OCI-LY3 (cell line): Measurements from ENCODE around the gene HLF.

Experiments used
- H2AFZ ChIP-seq: fragments of 200-600, 300-600 bp; shearing (Covaris generic); 2 replicates; pipeline ENCODE4 v1.6.0; 2014; ENCODE audit warnings: antibody characterized with exemption, low read depth, low read length
- H3K27ac ChIP-seq: fragments of 200-600, 300-600 bp; sonication (generic); 2 replicates; pipeline ENCODE4 v1.5.1; 2014; ENCODE audit warnings: mild to moderate bottlenecking, low read length, moderate library complexity, mixed read lengths
- H3K27me3 ChIP-seq: fragments of 200-600, 300-600 bp; sonication (generic); 2 replicates; pipeline ENCODE4 v1.6.1; 2014; ENCODE audit warnings: low read depth, low read length, mixed read lengths
- H3K36me3 ChIP-seq: fragments of 200-600, 300-600 bp; sonication (generic); replicated peaks from 2 replicates; pipeline ENCODE3; 2014; ENCODE audit warnings: low read depth, low read length, mixed read lengths
- H3K4me1 ChIP-seq: fragments of 300-600, 200-600 bp; sonication (generic); 2 replicates; pipeline ENCODE4 v1.6.1; 2014; ENCODE audit warnings: low read length, mixed read lengths
- H3K4me2 ChIP-seq: fragments of 200-600, 300-600 bp; sonication (generic); 2 replicates; pipeline ENCODE4 v1.6.1; 2014; ENCODE audit warnings: low read length, mixed read lengths
- H3K4me3 ChIP-seq: fragments of 300-600, 200-600 bp; sonication (generic); 2 replicates; pipeline ENCODE4 v1.5.1; 2014; ENCODE audit warnings: antibody characterized with exemption, mild to moderate bottlenecking, low read length, moderate library complexity
- H3K79me2 ChIP-seq: fragments of 300-600, 200-600 bp; shearing (Covaris generic); 2 replicates; pipeline ENCODE4 v1.6.1; 2014; ENCODE audit warnings: mild to moderate bottlenecking, low read length, mixed read lengths
- H3K9ac ChIP-seq: fragments of 300-600, 200-600 bp; shearing (Covaris generic); 2 replicates; pipeline ENCODE4 v1.6.0; 2014; ENCODE audit warnings: mild to moderate bottlenecking, low read length, moderate library complexity
- H3K9me3 ChIP-seq: fragments of 200-600, 300-600 bp; shearing (Covaris generic); 2 replicates; pipeline ENCODE4 v1.6.1; 2014; ENCODE audit warnings: low read length, mixed read lengths; ENCODE audit not compliant: insufficient read depth
- H4K20me1 ChIP-seq: fragments of 200-600, 300-600 bp; sonication (generic); 2 replicates; pipeline ENCODE4 v1.6.1; 2016; ENCODE audit warnings: low read length, mixed read lengths; ENCODE audit not compliant: insufficient read depth
- EZH2phosphoT487 ChIP-seq: fragments of 200-600 bp; shearing (Covaris generic); IDR thresholded peaks from 2 replicates; pipeline ENCODE4 v1.6.1; 2018; ENCODE audit warnings: antibody characterized with exemption, mixed run types, low read depth
- TF ChIP-seq, protein P1 (sequence below): fragments of 200-600, 300-600 bp; sonication (generic); IDR thresholded peaks from 2 replicates; pipeline ENCODE4 v1.5.1; 2014; ENCODE audit warnings: antibody characterized with exemption, low read length, low read depth

Gene HLF

DNA sequence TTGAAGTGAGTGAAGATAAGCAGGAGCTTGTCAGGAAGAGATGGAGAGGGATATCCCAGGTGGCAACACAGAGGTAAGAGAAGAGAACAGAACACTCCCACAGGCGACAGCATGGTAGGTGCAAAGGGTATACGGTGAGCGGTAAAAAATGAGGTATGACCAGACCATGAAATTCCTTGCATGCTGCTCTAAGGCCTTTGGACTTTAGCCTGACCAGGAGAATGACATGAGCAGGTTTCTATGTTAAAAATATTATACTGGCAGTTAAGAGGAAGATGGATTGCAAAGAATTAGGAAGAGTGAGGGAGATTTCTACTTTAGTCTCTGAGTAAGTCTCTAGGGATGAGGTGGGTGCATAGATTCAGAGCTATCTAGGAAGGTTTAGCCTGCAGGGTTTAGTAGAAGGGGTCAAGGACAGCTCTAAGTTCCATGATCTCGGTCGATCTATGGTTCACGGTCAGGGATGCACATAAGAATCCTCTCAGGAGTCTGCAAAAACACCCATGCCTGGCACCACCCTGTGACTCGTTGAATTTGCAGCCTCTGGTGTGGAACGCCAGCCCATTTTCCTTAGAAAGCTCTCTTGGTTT, 65.7 kb downstream of the HLF start:
- Histone ChIP-seq H3K36me3 (no peaks in the 10 kb centered on the region), H3K4me1 (no peaks in the 10 kb centered on the region), H3K79me2 (no peaks in the 10 kb centered on the region), H3K9me3 (no peaks in the 10 kb centered on the region), H3K4me3 (no peak overlapping the region), H2AFZ (no peak overlapping the region), H3K9ac (no peak overlapping the region), H3K27me3 (no peaks in the 10 kb centered on the region), H3K4me2 (no peak overlapping the region), H4K20me1 (no peaks in the 10 kb centered on the region), H3K27ac (no peak overlapping the region)
- no peak for TF ChIP-seq EZH2phosphoT487
- TF ChIP-seq, protein P1, sequence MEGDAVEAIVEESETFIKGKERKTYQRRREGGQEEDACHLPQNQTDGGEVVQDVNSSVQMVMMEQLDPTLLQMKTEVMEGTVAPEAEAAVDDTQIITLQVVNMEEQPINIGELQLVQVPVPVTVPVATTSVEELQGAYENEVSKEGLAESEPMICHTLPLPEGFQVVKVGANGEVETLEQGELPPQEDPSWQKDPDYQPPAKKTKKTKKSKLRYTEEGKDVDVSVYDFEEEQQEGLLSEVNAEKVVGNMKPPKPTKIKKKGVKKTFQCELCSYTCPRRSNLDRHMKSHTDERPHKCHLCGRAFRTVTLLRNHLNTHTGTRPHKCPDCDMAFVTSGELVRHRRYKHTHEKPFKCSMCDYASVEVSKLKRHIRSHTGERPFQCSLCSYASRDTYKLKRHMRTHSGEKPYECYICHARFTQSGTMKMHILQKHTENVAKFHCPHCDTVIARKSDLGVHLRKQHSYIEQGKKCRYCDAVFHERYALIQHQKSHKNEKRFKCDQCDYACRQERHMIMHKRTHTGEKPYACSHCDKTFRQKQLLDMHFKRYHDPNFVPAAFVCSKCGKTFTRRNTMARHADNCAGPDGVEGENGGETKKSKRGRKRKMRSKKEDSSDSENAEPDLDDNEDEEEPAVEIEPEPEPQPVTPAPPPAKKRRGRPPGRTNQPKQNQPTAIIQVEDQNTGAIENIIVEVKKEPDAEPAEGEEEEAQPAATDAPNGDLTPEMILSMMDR = no peak

DNA sequence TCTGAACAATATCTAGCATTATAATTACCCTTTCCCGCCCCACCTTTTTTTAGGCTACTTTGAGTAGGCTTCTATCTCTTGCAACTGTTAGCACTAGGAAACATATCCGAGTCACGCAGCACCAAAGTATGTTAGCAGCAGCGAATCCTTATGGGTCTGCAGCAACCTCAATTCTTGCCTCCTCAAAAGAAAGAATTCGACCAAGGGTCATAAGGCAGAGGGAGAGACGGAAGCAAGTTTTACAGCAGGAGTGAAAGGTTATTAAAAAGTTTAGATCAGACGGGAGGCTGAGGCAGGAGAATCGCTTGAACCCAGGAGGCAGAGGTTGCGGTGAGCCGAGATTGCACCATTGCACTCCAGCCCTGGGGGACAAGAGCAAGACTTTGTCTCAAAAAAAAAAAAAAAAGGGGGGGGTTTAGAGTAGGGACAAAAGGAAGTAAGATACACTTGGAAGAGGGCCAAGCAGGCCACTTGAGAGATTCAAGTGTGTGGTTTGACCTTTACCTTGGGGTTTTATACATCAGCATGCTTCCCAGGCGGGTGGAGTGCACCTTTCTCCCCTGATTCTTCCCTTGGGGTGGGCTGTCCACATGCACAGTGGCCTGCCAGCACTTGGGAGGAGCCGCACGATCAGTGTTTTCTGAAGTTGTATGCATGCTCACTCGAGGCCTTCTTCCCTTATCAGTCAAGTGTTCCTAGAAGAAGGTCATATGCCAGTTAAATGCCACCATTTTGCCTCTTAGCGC, 67.7 kb downstream of the HLF start:
- Histone ChIP-seq H3K36me3 (no peaks in the 10 kb centered on the region), H3K4me2 (no peak overlapping the region), H3K27me3 (no peaks in the 10 kb centered on the region), H3K79me2 (no peaks in the 10 kb centered on the region), H4K20me1 (no peaks in the 10 kb centered on the region), H3K4me1 (no peaks in the 10 kb centered on the region), H3K9ac (no peak overlapping the region), H3K4me3 (no peak overlapping the region), H3K27ac (no peak overlapping the region), H2AFZ (no peak overlapping the region), H3K9me3 (no peaks in the 10 kb centered on the region)
- TF ChIP-seq EZH2phosphoT487 = no peak
- TF ChIP-seq, protein P1 = no peak

DNA sequence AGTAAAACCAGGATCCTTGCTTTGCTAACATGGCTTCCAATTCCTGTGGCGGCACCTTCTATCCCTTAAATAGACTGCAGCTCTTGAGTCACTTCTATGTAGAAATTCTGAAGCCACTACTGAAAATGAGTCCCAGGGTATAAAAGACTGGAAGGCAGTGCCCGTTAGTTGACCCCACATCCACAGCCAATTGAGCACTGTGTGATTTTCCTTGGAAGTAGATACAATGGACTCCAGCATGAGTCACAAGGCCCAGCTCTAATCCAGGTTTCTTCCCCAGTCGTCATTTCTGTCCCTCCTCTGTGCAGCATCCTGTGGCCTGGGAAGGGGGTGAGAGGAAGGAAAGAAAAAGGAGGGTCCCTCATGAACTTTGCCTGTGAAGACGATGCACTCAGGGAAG, 69.5 kb downstream of the HLF start:
- H3K4me1 ChIP-seq = no peaks in the 10 kb centered on the region
- no peak overlapping the region for H3K9ac ChIP-seq
- no peak overlapping the region for H2AFZ ChIP-seq
- H3K79me2 ChIP-seq = no peaks in the 10 kb centered on the region
- H3K9me3 ChIP-seq = no peaks in the 10 kb centered on the region
- H3K36me3 ChIP-seq = no peaks in the 10 kb centered on the region
- no peaks in the 10 kb centered on the region for H4K20me1 ChIP-seq
- H3K27me3 ChIP-seq = peaks cover 4% of the 10 kb centered on the region; the same call in 1 of the 2 replicates
- no peak overlapping the region for H3K4me2 ChIP-seq
- TF ChIP-seq, protein P1 = no peak
- TF ChIP-seq EZH2phosphoT487 = no peak
- H3K27ac ChIP-seq = no peak overlapping the region
- H3K4me3 ChIP-seq = no peak overlapping the region

DNA sequence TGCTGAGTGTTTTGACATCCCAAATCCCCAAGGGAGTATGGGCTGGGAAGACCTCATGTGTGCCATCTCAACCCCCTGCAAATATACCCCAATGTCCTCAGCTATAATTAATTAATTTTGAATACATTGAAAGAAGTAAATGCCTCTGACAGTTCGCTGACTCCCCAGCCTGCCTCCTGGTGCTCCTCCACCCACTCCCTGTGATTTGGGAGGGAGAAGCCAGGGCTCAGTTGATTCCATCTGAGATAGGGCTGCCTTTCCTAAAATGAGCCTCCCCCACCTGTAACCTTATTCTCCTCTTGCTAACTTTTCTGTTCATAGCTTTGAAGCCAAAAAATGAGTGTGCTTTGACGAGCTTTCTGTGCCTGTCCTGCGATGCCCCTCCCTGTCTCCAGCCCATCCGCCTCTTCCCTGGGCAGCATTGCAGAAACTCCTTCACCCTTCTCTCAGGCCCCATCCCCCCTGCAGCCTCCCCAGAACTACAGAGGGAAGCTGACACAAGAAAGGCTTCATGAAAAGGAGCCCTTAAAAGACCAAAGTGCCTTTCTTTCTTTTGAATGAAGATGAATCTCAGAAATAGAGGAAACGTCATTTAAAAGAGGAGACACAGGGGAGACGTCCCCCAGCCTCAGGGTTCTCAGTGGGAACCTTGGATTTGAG, 70.3 kb downstream of the HLF start:
- H3K9ac ChIP-seq = no peak overlapping the region
- H3K27ac ChIP-seq = no peak overlapping the region
- H3K4me1 ChIP-seq = no peaks in the 10 kb centered on the region
- no peaks in the 10 kb centered on the region for H3K79me2 ChIP-seq
- H3K4me2 ChIP-seq = no peak overlapping the region
- no peak overlapping the region for H3K4me3 ChIP-seq
- no peaks in the 10 kb centered on the region for H4K20me1 ChIP-seq
- no peaks in the 10 kb centered on the region for H3K36me3 ChIP-seq
- H2AFZ ChIP-seq = no peak overlapping the region
- no peaks in the 10 kb centered on the region for H3K9me3 ChIP-seq
- TF ChIP-seq EZH2phosphoT487 = no peak
- H3K27me3 ChIP-seq = peaks cover 11% of the 10 kb centered on the region
